ENCODE measurements around the gene RAC2.

GRCh38 chr22:37210041-37210803 lies 33.8 kb downstream of the RAC2 start:
- TF ChIP-seq CTCF (IDR thresholded peaks at IDR 0.05; ENCODE audit: low read length) (no peak), EZH2 (IDR thresholded peaks at IDR 0.05; ENCODE audit: borderline replicate concordance, low read length) (no peak)
